ENCODE results near the gene UST. TPM values are rescaled to one million over a fixed set of nuclear protein-coding genes. Genes with fewer than 3 reads are reported as not detected.
A peak's percentile ranks its signal among the peaks of the same experiment; 100 is the strongest.

The UST gene
- total and polyA plus RNA-seq, 9 of the 15 experiments (the other 6 are each of a cell fraction or from before 2014, with no cell fraction given), result 0.04 to 0.10 TPM; not detected in 7

- no peak for DNase-seq (ENCODE audit: extremely low read depth in 1 of 4, low spot score in 3 of 4)
- ChIA-PET CTCF (ENCODE audit: low intra/inter-chr PET ratio) (interaction anchor here (0.8 kb wide), 1 partner anchor 350 kb away, joined by 4 read pairs; no protein-coding TSS in a partner anchor), POLR2A (interaction anchor here (0.6 to 0.7 kb wide), 4 partner anchors 48 to 463 kb away, joined by 3 read pairs; no protein-coding TSS in a partner anchor)
- TF ChIP-seq ZBTB11 (CRISPR knock-in tag; IDR thresholded peaks at IDR 0.05), result peak in 1 of 3 experiments; percentile 29; a peak in 1 of 6 replicates
- TF ChIP-seq RNF219 (CRISPR knock-in tag; IDR thresholded peaks at IDR 0.05), result no peak
- in situ Hi-C loops (cut with MboI), result no loop called here
- no peaks in the 10 kb centered on the region for H3K79me2 ChIP-seq (ENCODE audit: control insufficient read depth, insufficient read depth, low read length)
- no peak for ATAC-seq
- no peak overlapping the region for H2AFZ ChIP-seq (ENCODE audit: low read depth, low read length)
- no peak overlapping the region for H3K4me2 ChIP-seq (ENCODE audit: insufficient read depth, low read length)
- H3K27ac ChIP-seq (ENCODE audit: extremely low read depth, low read depth, low read length), result no peak overlapping the region
- no peaks in the 10 kb centered on the region for H3K4me1 ChIP-seq (replicated peaks in 1 of 2; ENCODE audit: control insufficient read depth in 2 of 2, insufficient read depth in 2 of 2, low read length in 2 of 2)
- no peaks in the 10 kb centered on the region for H3K9me1 ChIP-seq (ENCODE audit: control insufficient read depth, insufficient read depth, low read length)
- H3K9me3 ChIP-seq (replicated peaks; ENCODE audit: control insufficient read depth, insufficient read depth, low read depth, low read length), result no peaks in the 10 kb centered on the region
- intact Hi-C loops (cut with micrococcal nuclease), result loop anchor here (5.0 kb wide), 1 partner anchor 107 kb away; no protein-coding TSS in a partner anchor
- 5% methylated on average over 6 of the region's 6 CpGs for WGBS (ENCODE audit: insufficient coverage, low coverage, missing lambda C conversion rate)
- no peaks in the 10 kb centered on the region for H3K36me3 ChIP-seq (ENCODE audit: control insufficient read depth, insufficient read depth, low read length)
- peaks cover 12 to 32% of the 10 kb centered on the region in 2 experiments for H3K27me3 ChIP-seq (ENCODE audit: control insufficient read depth in 2 of 2, insufficient read depth in 2 of 2, low read length in 2 of 2)
- FAIRE-seq, result no peak
- no TSS peak for BruUV-seq (replicated peaks)
- H4K20me1 ChIP-seq (replicated peaks; ENCODE audit: control insufficient read depth, insufficient read depth, low read length), result no peaks in the 10 kb centered on the region; the same call in 1 of the 2 replicates
- H3K4me3 ChIP-seq, result no peak overlapping the region
- no peak overlapping the region; a peak in 1 of 4 replicates for H3K9ac ChIP-seq (ENCODE audit: insufficient read depth in 1 of 2, low read depth in 2 of 2, low read length in 2 of 2)
These were observed 333.2 kb downstream of the UST start for GRCh38 chr6:149079911-149080491.
